Measurements from ENCODE around the gene ANKS3. TPM values are rescaled to one million over a fixed set of nuclear protein-coding genes. Genes with fewer than 3 reads are reported as not detected.

The ANKS3 gene
- total RNA-seq, 2 donors from 2014 or later, result 18.0 to 20.6 TPM

DNA sequence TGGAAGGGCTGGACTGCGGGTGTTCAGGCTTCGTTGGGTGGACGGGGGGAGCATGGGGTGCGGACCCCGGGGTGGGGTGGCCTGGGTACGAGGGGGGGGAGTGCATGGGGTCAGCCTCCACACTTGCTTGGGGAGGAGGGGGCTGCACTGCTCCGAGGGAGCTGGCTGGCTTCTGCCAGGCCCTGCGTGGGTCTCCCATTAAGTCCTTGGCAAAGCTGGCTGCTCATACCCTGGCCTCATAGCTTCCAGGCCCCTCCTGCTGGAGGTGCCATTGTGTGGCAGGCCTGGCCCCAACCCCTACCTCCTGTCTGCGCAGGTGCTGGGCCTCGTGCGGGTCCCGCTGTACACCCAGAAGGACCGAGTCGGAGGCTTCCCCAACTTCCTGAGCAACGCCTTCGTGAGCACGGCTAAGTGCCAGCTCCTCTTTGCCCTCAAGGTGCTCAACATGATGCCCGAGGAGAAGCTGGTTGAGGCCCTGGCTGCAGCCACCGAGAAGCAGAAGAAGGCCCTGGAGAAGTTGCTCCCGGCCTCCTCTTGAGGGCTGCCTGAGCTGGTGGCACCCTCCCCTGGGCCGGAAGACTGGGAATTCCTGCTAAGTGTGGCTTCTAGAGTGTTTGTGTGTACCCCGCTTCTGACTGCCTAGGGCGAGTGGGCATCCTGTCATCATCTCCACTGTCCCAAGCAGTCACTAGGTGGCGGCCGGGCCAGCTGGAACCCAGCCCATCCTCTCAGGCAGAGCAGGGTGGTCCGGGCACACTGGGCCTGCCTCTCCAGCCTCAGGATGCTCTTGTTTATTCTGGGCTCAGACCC, 39.2 kb downstream of the ANKS3 start:
- Mint-ChIP-seq H3K4me1 (ENCODE audit: low read depth) (peaks cover 19% of the 10 kb centered on the region), H3K4me3 (peak overlapping the region; percentile 72 to 81), H3K27ac (peak overlapping the region; percentile 73), H3K27me3 (ENCODE audit: low read depth) (no peaks in the 10 kb centered on the region), H3K36me3 (ENCODE audit: insufficient read depth in 2 of 2) (peaks cover 0 to 3% of the 10 kb centered on the region in 2 donors), H3K9me3 (no peaks in the 10 kb centered on the region)
- no peak for DNase-seq
- no peak for ATAC-seq (replicated peaks in 1 of 2)

DNA sequence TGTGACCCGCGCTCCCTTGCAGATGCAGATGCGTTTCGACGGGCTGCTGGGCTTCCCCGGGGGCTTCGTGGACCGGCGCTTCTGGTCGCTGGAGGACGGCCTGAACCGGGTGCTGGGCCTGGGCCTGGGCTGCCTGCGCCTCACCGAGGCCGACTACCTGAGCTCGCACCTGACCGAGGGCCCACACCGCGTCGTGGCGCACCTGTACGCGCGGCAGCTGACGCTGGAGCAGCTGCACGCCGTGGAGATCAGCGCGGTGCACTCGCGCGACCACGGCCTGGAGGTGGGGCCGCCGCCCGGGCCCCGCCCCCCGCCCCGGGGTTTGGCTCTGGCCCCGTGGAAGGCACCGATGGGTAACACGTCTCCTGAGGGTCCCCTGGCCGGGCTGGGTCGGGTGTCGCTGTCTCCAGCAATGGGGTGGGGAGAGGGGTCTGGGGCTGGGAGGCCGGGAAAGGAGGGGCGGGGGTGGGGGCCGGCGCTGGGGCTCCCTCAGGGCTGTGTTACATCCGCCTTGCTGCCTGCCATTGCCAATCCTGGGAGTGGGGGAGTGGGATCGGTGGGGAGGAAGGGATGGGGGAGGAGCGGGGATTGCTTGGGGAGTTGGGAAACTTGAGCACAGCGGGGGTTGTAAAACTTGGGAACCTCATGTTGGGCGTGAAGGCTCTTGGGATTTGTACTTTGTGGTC, 40.0 kb downstream of the ANKS3 start:
- Mint-ChIP-seq H3K9me3 (no peaks in the 10 kb centered on the region), H3K4me1 (ENCODE audit: low read depth) (peaks cover 14% of the 10 kb centered on the region), H3K27me3 (ENCODE audit: low read depth) (no peaks in the 10 kb centered on the region), H3K27ac (peak overlapping the region; percentile 73), H3K4me3 (peak overlapping the region; percentile 72 to 81), H3K36me3 (ENCODE audit: insufficient read depth in 2 of 2) (no peaks in the 10 kb centered on the region)
- ATAC-seq (replicated peaks in 1 of 2) (peak; percentile 33 to 37), DNase-seq (peak; percentile 40 to 45)

DNA sequence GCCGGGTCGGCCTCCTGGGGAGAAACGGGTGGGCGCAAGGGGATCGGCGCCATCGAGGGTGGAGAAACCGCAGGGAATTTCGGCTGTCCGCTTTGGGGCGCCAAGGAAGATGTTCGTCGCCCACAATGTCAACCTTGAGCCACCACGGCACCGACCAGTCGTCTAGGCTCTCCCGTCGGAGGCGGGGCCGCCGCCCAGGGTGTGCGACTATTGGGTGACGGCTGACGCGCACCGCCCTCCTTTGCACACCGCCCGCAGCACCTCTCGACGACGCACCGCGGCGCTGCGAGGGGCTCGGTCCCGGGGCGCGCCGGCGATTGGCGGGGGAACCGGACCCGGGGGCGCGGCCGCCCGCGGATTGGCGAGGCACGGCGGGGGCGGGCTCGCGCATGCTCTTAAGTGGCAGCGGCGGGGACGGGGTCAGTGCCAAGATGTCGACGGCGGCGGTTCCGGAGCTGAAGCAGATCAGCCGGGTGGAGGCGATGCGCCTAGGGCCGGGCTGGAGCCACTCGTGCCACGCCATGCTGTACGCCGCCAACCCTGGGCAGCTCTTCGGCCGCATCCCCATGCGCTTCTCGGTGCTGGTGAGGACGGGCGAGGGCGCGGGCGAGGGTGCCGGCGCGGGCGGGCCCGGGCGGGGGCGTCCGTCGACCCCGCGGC, 40.6 kb downstream of the ANKS3 start, which contains the start of gene NUDT16L1:
TSS of gene NUDT16L1 (plus strand) at position 267 of the 660 bp plus-strand sequence. CDS start at position 432, 165 bp downstream.
- H3K9me3 Mint-ChIP-seq, result no peaks in the 10 kb centered on the region
- no peaks in the 10 kb centered on the region for H3K36me3 Mint-ChIP-seq (ENCODE audit: insufficient read depth in 2 of 2)
- H3K27ac Mint-ChIP-seq, result peak within 1 kb of the TSS; percentile 73
- H3K4me1 Mint-ChIP-seq (ENCODE audit: low read depth), result peaks cover 14% of the 10 kb centered on the region
- peak; percentile 95 to 96 for ATAC-seq (replicated peaks in 1 of 2)
- no peaks in the 10 kb centered on the region for H3K27me3 Mint-ChIP-seq (ENCODE audit: low read depth)
- DNase-seq, result peak; percentile 98 to 99
- H3K4me3 Mint-ChIP-seq, result peak within 1 kb of the TSS; percentile 81 to 87

DNA sequence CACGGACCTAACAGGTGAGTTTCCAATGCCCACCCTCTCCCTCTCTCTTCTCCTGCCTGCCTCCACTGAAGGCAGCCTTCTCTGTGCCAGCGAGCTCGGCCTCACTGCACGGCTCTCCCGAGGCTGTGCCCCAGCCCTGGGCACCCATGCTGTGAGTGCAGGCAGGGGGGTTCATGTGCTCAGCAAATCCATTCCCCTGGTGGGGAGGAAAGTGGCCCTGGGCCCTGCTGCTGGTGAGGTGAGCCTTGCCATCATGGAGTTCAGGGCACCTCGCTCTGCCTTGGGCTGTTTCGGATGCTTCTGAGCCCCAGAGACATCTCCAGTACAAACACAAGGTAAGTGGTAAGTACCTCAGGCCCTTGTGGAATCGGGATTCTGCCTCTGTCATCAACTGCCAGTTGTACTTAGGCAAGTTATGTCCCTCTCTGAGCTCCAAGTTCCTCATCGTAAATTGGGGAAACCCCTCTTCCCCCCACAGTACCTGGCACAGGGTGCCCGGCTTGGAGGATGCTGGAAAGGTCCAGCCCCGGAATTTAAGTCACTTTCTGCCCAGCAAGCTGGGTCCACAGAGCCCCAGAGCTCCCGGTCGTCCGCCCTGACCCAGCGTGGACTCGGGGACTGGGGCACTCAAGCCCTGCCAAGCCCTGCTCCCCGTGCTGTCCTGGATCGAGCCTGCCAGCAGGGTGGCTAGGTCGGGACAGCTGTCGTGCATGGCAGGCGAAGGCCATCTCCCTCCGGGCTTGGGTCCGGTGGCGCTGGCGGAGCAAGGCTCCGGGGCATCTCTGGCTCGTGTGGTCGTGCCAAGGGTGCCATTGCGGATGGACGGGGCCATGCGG, 41.4 kb downstream of the ANKS3 start:
- Mint-ChIP-seq H3K4me1 (ENCODE audit: low read depth) (peaks cover 14% of the 10 kb centered on the region), H3K9me3 (no peaks in the 10 kb centered on the region), H3K4me3 (peak overlapping the region; percentile 81 to 87), H3K36me3 (ENCODE audit: insufficient read depth in 2 of 2) (peaks cover 0 to 1% of the 10 kb centered on the region in 2 donors), H3K27ac (no peak overlapping the region), H3K27me3 (ENCODE audit: low read depth) (no peaks in the 10 kb centered on the region)
- ATAC-seq (replicated peaks in 1 of 2) (peak; percentile 16 to 19), DNase-seq (no peak)

DNA sequence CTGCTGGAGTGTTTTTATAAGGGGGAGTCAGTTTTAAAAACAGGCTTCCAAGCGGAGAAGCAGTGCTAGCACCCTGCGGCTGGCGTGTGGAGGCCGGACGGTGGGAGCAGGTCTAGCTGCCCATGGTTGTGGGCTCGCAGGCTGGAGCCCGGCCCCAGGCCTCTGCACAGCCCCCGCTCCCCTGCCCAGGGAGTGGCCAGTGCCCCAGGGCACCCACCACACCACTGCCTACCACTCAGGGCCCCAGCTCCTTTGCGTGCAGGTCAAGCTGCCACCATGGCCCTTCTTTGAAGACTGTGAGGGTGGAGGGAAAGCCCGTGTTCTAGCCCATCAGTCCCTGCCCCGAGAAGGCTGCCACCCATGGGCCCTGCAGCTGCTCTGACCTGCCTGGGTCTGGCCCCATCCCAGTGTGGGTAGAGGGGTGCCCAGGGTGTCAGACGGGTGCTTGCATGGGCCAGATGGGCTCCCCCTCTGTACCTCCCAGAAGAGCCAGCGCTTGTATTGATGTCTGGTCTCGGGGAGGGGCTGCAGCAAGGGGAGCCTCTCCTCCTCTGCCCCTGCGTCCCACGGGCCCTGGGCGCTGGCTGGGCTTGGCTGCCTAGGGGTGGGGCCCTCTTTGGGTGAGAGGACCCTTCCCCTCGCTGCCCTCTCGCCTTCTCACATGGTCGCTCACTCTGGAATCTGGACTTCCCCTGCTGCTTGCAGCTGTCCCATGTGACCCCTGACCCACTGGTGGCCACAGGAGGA, 42.2 kb downstream of the ANKS3 start:
- Mint-ChIP-seq H3K36me3 (ENCODE audit: insufficient read depth in 2 of 2) (peaks cover 0 to 2% of the 10 kb centered on the region in 2 donors), H3K27ac (no peak overlapping the region), H3K4me3 (peak overlapping the region in 1 of 2 donors; percentile 81), H3K9me3 (no peaks in the 10 kb centered on the region), H3K27me3 (ENCODE audit: low read depth) (no peaks in the 10 kb centered on the region), H3K4me1 (ENCODE audit: low read depth) (peaks cover 14% of the 10 kb centered on the region)
- ATAC-seq (replicated peaks in 1 of 2), result no peak
- DNase-seq, result no peak

DNA sequence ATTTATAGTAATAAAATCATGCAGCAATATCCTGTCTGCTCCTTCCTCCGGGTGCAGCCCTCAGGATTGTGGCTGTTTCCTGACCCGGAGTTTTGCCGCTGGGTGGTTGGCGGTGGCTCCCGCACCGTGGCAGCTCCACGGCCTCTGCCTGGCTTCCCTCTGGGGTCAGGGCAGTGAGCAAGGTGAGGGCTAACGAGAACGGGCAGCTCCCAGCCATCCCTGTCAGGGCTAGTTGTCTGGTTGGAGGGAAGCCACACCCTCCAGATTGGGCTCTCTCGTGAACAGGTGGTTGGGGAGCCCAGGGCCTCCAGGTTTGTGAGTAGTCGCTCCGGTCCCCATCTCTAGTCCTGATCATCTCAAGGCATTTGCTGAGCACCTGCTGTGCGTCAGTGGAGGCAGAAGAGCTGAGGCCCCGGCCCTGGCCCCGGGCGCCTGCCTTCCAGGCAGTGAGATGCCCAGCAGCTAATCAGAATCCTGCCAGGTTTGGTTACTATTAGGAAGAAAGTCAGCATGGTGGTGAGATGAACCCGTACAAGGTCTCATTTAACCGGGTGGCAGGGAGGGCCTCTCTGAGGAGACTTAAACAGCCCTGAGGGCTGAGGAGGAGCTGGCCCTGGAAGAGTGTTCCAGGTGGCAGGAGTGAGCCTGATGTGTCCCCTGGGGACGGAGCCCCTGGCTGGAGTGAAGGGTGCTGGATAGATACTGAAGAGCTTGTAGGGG, 43.0 kb downstream of the ANKS3 start:
- no peak for DNase-seq
- ATAC-seq (replicated peaks in 1 of 2), result no peak
- Mint-ChIP-seq H3K36me3 (ENCODE audit: insufficient read depth in 2 of 2) (peaks cover 0 to 2% of the 10 kb centered on the region in 2 donors), H3K27ac (no peak overlapping the region), H3K27me3 (ENCODE audit: low read depth) (no peaks in the 10 kb centered on the region), H3K4me3 (no peak overlapping the region), H3K9me3 (no peaks in the 10 kb centered on the region), H3K4me1 (ENCODE audit: low read depth) (peaks cover 14% of the 10 kb centered on the region)

DNA sequence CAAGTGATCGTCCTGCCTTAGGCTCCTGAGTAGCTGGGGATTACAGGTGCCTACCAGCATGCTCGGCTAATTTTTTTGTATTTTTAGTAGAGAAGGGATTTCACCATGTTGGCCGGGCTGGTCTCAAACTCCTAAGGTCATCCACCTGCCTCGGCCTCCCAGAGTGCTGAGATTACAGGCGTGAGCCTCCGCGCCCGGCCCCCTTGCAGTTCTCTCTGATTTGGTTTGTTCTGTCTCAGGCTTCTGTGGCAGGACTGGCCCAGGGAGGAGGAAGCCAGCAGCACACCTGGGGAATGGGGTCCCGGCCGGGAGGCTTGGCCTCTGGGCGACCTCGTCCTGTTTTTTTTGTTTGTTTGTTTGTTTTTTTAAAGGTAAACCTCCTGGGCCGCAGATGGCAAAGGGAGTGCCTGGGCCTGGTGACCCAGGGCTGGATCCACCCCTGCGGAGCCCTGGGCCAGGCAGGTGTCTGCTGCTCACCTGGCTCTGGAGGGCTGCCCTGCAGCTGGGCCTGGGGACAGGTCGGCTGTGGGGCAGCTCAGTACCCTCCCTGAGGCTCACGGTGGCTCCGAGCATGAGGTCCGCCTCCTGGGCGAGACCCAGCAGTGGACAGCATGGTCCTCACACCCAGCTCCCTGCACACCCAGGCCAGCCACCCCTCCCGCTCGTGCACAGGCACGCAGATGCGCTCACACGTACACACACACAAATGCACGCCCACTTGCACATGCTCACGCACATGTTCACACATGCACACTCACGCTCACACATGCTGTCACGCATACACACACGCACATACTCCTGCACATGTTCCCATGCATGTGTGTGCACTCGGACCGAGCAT, 44.0 kb downstream of the ANKS3 start:
- DNase-seq (no peak), ATAC-seq (replicated peaks in 1 of 2) (no peak)
- Mint-ChIP-seq H3K4me1 (ENCODE audit: low read depth) (peaks cover 7% of the 10 kb centered on the region), H3K4me3 (no peak overlapping the region), H3K27ac (no peak overlapping the region), H3K36me3 (ENCODE audit: insufficient read depth in 2 of 2) (peaks cover 0 to 2% of the 10 kb centered on the region in 2 donors), H3K27me3 (ENCODE audit: low read depth) (no peaks in the 10 kb centered on the region), H3K9me3 (no peaks in the 10 kb centered on the region)

DNA sequence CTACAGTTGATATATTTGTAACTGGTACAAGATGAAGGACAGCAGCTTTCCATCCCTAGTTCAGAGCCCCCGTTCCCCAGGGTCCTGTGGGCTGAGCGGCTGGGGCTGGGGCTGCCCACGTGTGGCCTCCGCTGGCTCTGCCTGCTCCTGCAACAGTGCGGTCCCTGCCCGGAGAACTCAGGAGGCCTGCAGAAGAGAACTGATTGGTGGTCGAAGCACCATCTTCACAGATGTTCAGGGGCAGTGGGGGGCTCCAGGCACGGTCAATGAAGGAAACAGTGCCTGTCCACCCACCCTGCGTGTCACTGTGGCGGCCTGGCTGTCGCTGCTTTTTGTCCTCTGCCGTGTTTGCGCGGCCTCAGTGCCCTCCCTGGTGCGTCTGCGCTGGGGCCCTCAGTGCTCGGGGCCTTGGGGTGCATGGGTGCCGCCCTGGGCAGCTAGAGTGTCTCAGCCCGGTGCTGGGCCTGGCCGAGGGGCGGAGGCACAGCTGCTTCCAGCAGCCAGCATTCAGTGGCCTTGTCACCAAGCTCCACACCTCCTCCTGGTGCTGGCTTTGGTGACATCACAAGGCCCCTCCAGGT, 44.9 kb downstream of the ANKS3 start:
- ATAC-seq (replicated peaks in 1 of 2) (no peak), DNase-seq (no peak)
- H3K4me3 Mint-ChIP-seq, result no peak overlapping the region
- H3K9me3 Mint-ChIP-seq, result no peaks in the 10 kb centered on the region
- H3K27ac Mint-ChIP-seq, result no peak overlapping the region
- H3K27me3 Mint-ChIP-seq (ENCODE audit: low read depth), result no peaks in the 10 kb centered on the region
- peaks cover 7% of the 10 kb centered on the region for H3K4me1 Mint-ChIP-seq (ENCODE audit: low read depth)
- H3K36me3 Mint-ChIP-seq (ENCODE audit: insufficient read depth in 2 of 2), result peaks cover 0 to 2% of the 10 kb centered on the region in 2 donors

DNA sequence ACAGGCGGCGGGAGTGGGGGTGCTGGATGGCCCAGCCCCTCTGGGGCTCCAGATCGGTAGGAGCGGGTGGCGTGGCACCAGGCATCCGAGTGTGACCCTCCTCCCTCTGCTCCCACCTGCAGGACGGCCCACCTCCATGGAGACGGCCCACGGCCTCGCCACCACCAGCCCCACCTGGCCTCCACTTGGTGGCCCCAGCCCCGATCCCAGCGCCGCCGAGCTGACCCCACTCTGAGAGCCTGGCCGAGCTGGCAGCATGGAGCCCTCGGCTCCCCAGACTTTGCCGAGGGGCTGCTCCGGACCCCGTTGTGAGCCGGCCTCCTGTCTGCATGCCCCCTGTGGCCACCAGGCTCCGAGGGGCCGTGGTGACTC, 45.4 kb downstream of the ANKS3 start:
- Mint-ChIP-seq H3K4me1 (ENCODE audit: low read depth) (peaks cover 7% of the 10 kb centered on the region), H3K9me3 (no peaks in the 10 kb centered on the region), H3K27ac (no peak overlapping the region), H3K4me3 (no peak overlapping the region), H3K27me3 (ENCODE audit: low read depth) (no peaks in the 10 kb centered on the region), H3K36me3 (ENCODE audit: insufficient read depth in 2 of 2) (peaks cover 0 to 2% of the 10 kb centered on the region in 2 donors)
- DNase-seq (no peak), ATAC-seq (replicated peaks in 1 of 2) (no peak)

DNA sequence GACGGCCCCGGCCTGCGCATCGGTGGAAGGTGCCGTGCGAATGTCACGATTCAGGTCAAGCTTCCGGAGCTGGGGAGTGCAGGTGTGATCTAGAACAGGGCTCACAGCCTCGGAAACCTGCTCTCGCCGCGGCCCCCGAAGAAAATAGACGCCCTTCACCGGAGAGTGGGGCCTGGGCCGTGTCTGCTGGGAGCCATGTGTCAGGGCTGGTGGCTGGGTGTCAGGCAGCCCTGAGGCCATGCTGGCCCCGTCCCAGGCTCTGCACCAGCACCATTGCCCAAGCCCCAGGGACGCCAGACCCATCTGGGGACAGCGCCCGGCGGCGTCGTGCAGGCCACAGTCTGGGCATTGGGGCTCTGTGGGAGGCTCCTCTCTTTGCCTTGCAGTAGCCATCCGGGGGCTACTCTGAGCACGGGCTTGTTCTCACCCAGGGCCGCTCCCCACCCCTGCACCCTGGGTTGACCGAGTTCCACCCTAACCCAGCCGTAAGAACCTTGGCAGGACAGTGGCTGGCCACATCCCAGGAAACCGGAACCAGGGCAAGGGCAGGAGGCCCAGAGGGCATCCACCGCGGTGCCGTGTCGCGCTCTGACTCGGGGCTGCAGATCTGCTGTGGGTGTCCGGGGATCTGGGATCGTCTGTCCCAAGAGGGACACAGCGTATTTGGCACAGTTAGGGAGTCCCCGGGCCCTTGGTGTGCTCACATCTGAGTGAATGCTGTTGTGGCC, 46.0 kb downstream of the ANKS3 start:
- Mint-ChIP-seq H3K9me3 (no peaks in the 10 kb centered on the region), H3K4me3 (no peak overlapping the region), H3K36me3 (ENCODE audit: insufficient read depth in 2 of 2) (peaks cover 0 to 2% of the 10 kb centered on the region in 2 donors), H3K27ac (no peak overlapping the region), H3K27me3 (ENCODE audit: low read depth) (no peaks in the 10 kb centered on the region), H3K4me1 (ENCODE audit: low read depth) (peaks cover 10% of the 10 kb centered on the region)
- ATAC-seq (replicated peaks in 1 of 2) (no peak), DNase-seq (no peak)

Measured in activated T-cell treated with anti-CD3 and anti-CD28 coated beads, Interleukin-2, amount 50 U/mL, for 72 hours (primary cell).